Keratinocyte (primary cell): ENCODE measurements around the gene S100PBP.

Experiments used
- CTCF ChIP-seq, 3 experiments: IDR thresholded peaks in 1 of 3; conservative IDR thresholded peaks in 1 of 3; optimal IDR thresholded peaks in 1 of 3; 2 replicates in 2 of 3; 3 replicates in 1 of 3; pipeline versions ENCODE3 to v1.5.1; 2011; ENCODE audit warnings: low read length in 3 of 3, mild to moderate bottlenecking in 3 of 3, moderate library complexity in 2 of 3, control low read depth in 1 of 3, inconsistent platforms in 1 of 3; ENCODE audit not compliant: insufficient read depth in 2 of 3; ENCODE audit errors: extremely low read depth in 1 of 3
- EZH2 ChIP-seq: IDR thresholded peaks from one replicate; pipeline ENCODE4 v1.6.1; 2012; ENCODE audit warnings: inconsistent platforms, mild to moderate bottlenecking, low read length, moderate library complexity

- TF ChIP-seq CTCF (optimal IDR thresholded peaks at IDR 0.05 in 1 of 3, IDR thresholded peaks at IDR 0.05 in 1 of 3, conservative IDR thresholded peaks at IDR 0.05 in 1 of 3; ENCODE audit: extremely low read depth in 1 of 3, insufficient read depth in 2 of 3, low read length in 3 of 3) (no peak), EZH2 (no peak)
Measured at GRCh38 chr1:32872192-32872460, 54.7 kb downstream of the S100PBP start.
